H9 (cell line): ENCODE results near the gene WNT8B. TPM values are rescaled to one million over a fixed set of nuclear protein-coding genes. Genes with fewer than 3 reads are reported as not detected.

ENCODE experiments used
- DNase-seq: peaks from one replicate; pipeline ENCODE4 v3.0.0-alpha.2; 2017
- H2AFZ ChIP-seq: one replicate; pipeline ENCODE4 v1.6.1; 2013; ENCODE audit warnings: mild to moderate bottlenecking, low read length, control low read depth, moderate library complexity
- H2AK5ac ChIP-seq: 2 replicates; pipeline ENCODE4 v1.6.1; 2013; ENCODE audit warnings: low read length, control low read depth, mixed read lengths; ENCODE audit not compliant: insufficient read length
- H2BK120ac ChIP-seq: one replicate; pipeline ENCODE4 v1.6.1; 2013; ENCODE audit warnings: low read depth, mild to moderate bottlenecking, low read length, control low read depth, inconsistent platforms; ENCODE audit not compliant: poor library complexity, severe bottlenecking
- H2BK12ac ChIP-seq: 2 replicates; pipeline ENCODE4 v1.6.1; 2013; ENCODE audit warnings: low read length, control low read depth, mixed read lengths, low read depth; ENCODE audit not compliant: insufficient read length
- H2BK15ac ChIP-seq: 2 replicates; pipeline ENCODE4 v1.6.1; 2013; ENCODE audit warnings: low read depth, low read length, control low read depth
- H2BK20ac ChIP-seq: one replicate; pipeline ENCODE4 v1.6.1; 2013; ENCODE audit warnings: low read depth, mild to moderate bottlenecking, low read length, control low read depth, inconsistent platforms; ENCODE audit not compliant: poor library complexity, severe bottlenecking
- H2BK5ac ChIP-seq: 2 replicates; pipeline ENCODE4 v1.6.1; 2013; ENCODE audit warnings: low read length, control low read depth, mixed read lengths; ENCODE audit not compliant: insufficient read length
- H3K14ac ChIP-seq: 2 replicates; pipeline ENCODE4 v1.6.1; 2013; ENCODE audit warnings: low read length, control low read depth; ENCODE audit not compliant: insufficient read depth
- H3K18ac ChIP-seq: 2 replicates; pipeline ENCODE4 v1.6.1; 2013; ENCODE audit warnings: low read depth, mild to moderate bottlenecking, mixed read lengths, low read length, control low read depth; ENCODE audit not compliant: insufficient read length
- H3K23ac ChIP-seq: 2 replicates; pipeline ENCODE4 v1.6.1; 2013; ENCODE audit warnings: low read length, control low read depth, mixed read lengths, low read depth; ENCODE audit not compliant: insufficient read length
- H3K23me2 ChIP-seq: 2 replicates; pipeline ENCODE4 v1.6.1; 2013; ENCODE audit warnings: low read depth, mild to moderate bottlenecking, mixed read lengths, low read length, control low read depth; ENCODE audit not compliant: insufficient read length, poor library complexity, severe bottlenecking
- H3K27ac ChIP-seq: 2 replicates; pipeline ENCODE4 v1.5.1; 2013; ENCODE audit warnings: low read length, control low read depth, mixed read lengths, low read depth; ENCODE audit not compliant: insufficient read length
- H3K27me3 ChIP-seq: 2 replicates; pipeline ENCODE4 v1.6.1; 2013; ENCODE audit warnings: low read length, control low read depth, inconsistent platforms; ENCODE audit not compliant: insufficient read depth
- H3K4ac ChIP-seq: 2 replicates; pipeline ENCODE4 v1.6.1; 2013; ENCODE audit warnings: low read depth, mild to moderate bottlenecking, control low read depth, inconsistent platforms, low read length, moderate library complexity
- H3K4me1 ChIP-seq: 2 replicates; pipeline ENCODE4 v1.6.1; 2013; ENCODE audit warnings: low read length, control low read depth, inconsistent platforms; ENCODE audit not compliant: insufficient read depth
- H3K4me2 ChIP-seq: 2 replicates; pipeline ENCODE4 v1.6.1; 2013; ENCODE audit warnings: low read length, control low read depth, mixed read lengths; ENCODE audit not compliant: insufficient read length, insufficient read depth
- H3K56ac ChIP-seq: 2 replicates; pipeline ENCODE4 v1.6.1; 2013; ENCODE audit warnings: low read depth, mild to moderate bottlenecking, mixed read lengths, low read length, control low read depth; ENCODE audit not compliant: insufficient read length
- H3K79me1 ChIP-seq: 2 replicates; pipeline ENCODE4 v1.6.1; 2013; ENCODE audit warnings: low read depth, mild to moderate bottlenecking, moderate library complexity, low read length, control low read depth, inconsistent platforms; ENCODE audit not compliant: insufficient read depth, poor library complexity, severe bottlenecking
- H3K79me2 ChIP-seq: 2 replicates; pipeline ENCODE4 v1.6.1; 2013; ENCODE audit warnings: low read length, control low read depth, inconsistent platforms; ENCODE audit not compliant: insufficient read depth
- H3K9ac ChIP-seq: 2 replicates; pipeline ENCODE4 v1.6.1; 2013; ENCODE audit warnings: low read length, control low read depth, mixed read lengths; ENCODE audit not compliant: insufficient read length; ENCODE audit errors: extremely low read depth
- H3K9me3 ChIP-seq: one replicate; pipeline ENCODE4 v1.6.1; 2013; ENCODE audit warnings: low read depth, low read length, inconsistent platforms; ENCODE audit not compliant: control insufficient read depth
- H3T11ph ChIP-seq: one replicate; pipeline ENCODE4 v1.6.1; 2013; ENCODE audit warnings: mild to moderate bottlenecking, low read length, control low read depth, inconsistent platforms
- H4K20me1 ChIP-seq: one replicate; pipeline ENCODE4 v1.6.1; 2013; ENCODE audit not compliant: control insufficient read depth, insufficient read length, insufficient read depth
- H4K5ac ChIP-seq: 2 replicates; pipeline ENCODE4 v1.6.1; 2013; ENCODE audit warnings: low read depth, mild to moderate bottlenecking, mixed read lengths, low read length, control low read depth; ENCODE audit not compliant: insufficient read length
- H4K8ac ChIP-seq: replicated peaks from 2 replicates; pipeline ENCODE4 v1.6.1; 2013; ENCODE audit warnings: low read length, control low read depth, mixed read lengths, low read depth; ENCODE audit not compliant: insufficient read length
- H4K91ac ChIP-seq: 2 replicates; pipeline ENCODE4 v1.6.1; 2013; ENCODE audit warnings: low read depth, mild to moderate bottlenecking, moderate library complexity, mixed read lengths, low read length, control low read depth; ENCODE audit not compliant: insufficient read length
- H3K27ac Mint-ChIP-seq, 3 experiments: 2 replicates in 2 of 3; 3 replicates in 1 of 3; pipeline ENCODE4 v1.8.0; 2020 to 2021; ENCODE audit warnings: mixed read lengths in 3 of 3, mild to moderate bottlenecking in 1 of 3, moderate library complexity in 1 of 3
- H3K27me3 Mint-ChIP-seq: 2 replicates; pipeline ENCODE4 v1.8.0; 2021; ENCODE audit warnings: low read depth, mild to moderate bottlenecking, moderate library complexity, mixed read lengths
- H3K36me3 Mint-ChIP-seq, 3 experiments: 2 replicates in 2 of 3; 3 replicates in 1 of 3; pipeline ENCODE4 v1.8.0; 2020 to 2021; ENCODE audit warnings: low read depth in 3 of 3, mixed read lengths in 3 of 3; ENCODE audit not compliant: insufficient read depth in 1 of 3
- H3K4me1 Mint-ChIP-seq, 2 experiments: 2 replicates each; pipeline ENCODE4 v1.8.0; 2020; ENCODE audit warnings: mixed read lengths in 2 of 2
- H3K4me3 Mint-ChIP-seq, 2 experiments: 2 replicates in 1 of 2; 3 replicates in 1 of 2; pipeline ENCODE4 v1.8.0; 2020 to 2021; ENCODE audit warnings: mild to moderate bottlenecking in 2 of 2, mixed read lengths in 2 of 2, moderate library complexity in 1 of 2
- H3K9me3 Mint-ChIP-seq, 2 experiments: 2 replicates in 1 of 2; 3 replicates in 1 of 2; pipeline ENCODE4 v1.8.0; 2020; ENCODE audit warnings: mild to moderate bottlenecking in 2 of 2, mixed read lengths in 2 of 2, moderate library complexity in 1 of 2
- CTCF ChIP-seq: fragments of 200-600 bp; sonication (generic); conservative IDR thresholded peaks from 3 replicates; pipeline ENCODE4 v1.8.0; 2021; ENCODE audit warnings: antibody characterized with exemption, mild to moderate bottlenecking
- WGBS: extraction: QIAGEN DNeasy Blood & Tissue Kit; methylation state at CpG from one replicate; pipeline ENCODE4 v1.1.7; 2013; ENCODE audit warnings: missing lambda C conversion rate, low lambda C conversion rate, mixed read lengths; ENCODE audit not compliant: insufficient read length; ENCODE audit errors: extremely low coverage; 5-methylcytosine and 5-hydroxymethylcytosine counted together
- total RNA-seq: library from RNA; stranded (reverse); gene quantifications from 2 replicates; pipeline ENCODE4 v1.2.1, GENCODE V29; 2021

The WNT8B gene
- total RNA-seq, 1 experiment from 2014 or later = not detected

- H3K23me2 ChIP-seq = no peaks in the 10 kb centered on the region
- H2AFZ ChIP-seq = no peak overlapping the region
- H3K4ac ChIP-seq = no peak overlapping the region
- Mint-ChIP-seq H3K36me3 (no peaks in the 10 kb centered on the region), H3K9me3 (no peaks in the 10 kb centered on the region; a peak in 1 of 5 replicates), H3K27me3 (peaks cover 13% of the 10 kb centered on the region), H3K4me1 (peaks cover 7 to 13% of the 10 kb centered on the region in 2 experiments), H3K27ac (no peak overlapping the region), H3K4me3 (no peak overlapping the region)
- H2BK5ac ChIP-seq = no peak overlapping the region
- H4K8ac ChIP-seq = no peak overlapping the region
- H2BK20ac ChIP-seq = no peak overlapping the region
- H4K91ac ChIP-seq = no peak overlapping the region
- no peak overlapping the region for H2BK15ac ChIP-seq
- H2BK120ac ChIP-seq = no peak overlapping the region
- no peaks in the 10 kb centered on the region; the same call in 1 of the 2 replicates for H3K4me1 ChIP-seq
- no peaks in the 10 kb centered on the region for H4K20me1 ChIP-seq
- no peak overlapping the region for H3K14ac ChIP-seq
- no peak overlapping the region for H2AK5ac ChIP-seq
- no peak for DNase-seq
- no peak for TF ChIP-seq CTCF
- no peak overlapping the region for H4K5ac ChIP-seq
- H3K18ac ChIP-seq = no peak overlapping the region
- no peaks in the 10 kb centered on the region for H3K79me1 ChIP-seq
- H3K9me3 ChIP-seq = no peaks in the 10 kb centered on the region
- no peak overlapping the region for H3K9ac ChIP-seq
- H3T11ph ChIP-seq = no peak overlapping the region
- H3K4me2 ChIP-seq = no peak overlapping the region
- no peaks in the 10 kb centered on the region for H3K27me3 ChIP-seq
- no CpG with 5 or more reads among the region's 3 CpGs for WGBS
- H3K79me2 ChIP-seq = no peaks in the 10 kb centered on the region
- no peak overlapping the region for H3K56ac ChIP-seq
- H2BK12ac ChIP-seq = no peak overlapping the region
- H3K27ac ChIP-seq = no peak overlapping the region
- H3K23ac ChIP-seq = no peak overlapping the region
Measured at GRCh38 chr10:100436255-100436654, 26.6 kb upstream of the WNT8B start.
